ENCODE measurements around the gene CPED1. TPM values are rescaled to one million over a fixed set of nuclear protein-coding genes. Genes with fewer than 3 reads are reported as not detected.
A peak's percentile ranks its signal among the peaks of the same experiment; 100 is the strongest.
"Not testable (repeated sequence)": the region's sequence is repeated elsewhere in the genome, so short reads cannot be mapped to it uniquely, and the experiment has no call there.

CPED1 gene
- total and polyA plus RNA-seq, 9 donors = 6.6 to 26.6 (median 10.8) TPM

- H3K27me3 ChIP-seq (ENCODE audit: control insufficient read depth, insufficient read depth, low read length) = no peaks in the 10 kb centered on the region
- no peaks in the 10 kb centered on the region for H3K36me3 ChIP-seq (ENCODE audit: control insufficient read depth, insufficient read depth, low read length)
- H3K4me3 ChIP-seq (ENCODE audit: low read length) = no peak overlapping the region
- DNase-seq = peak; percentile 86
- H3K4me1 ChIP-seq (ENCODE audit: control insufficient read depth, insufficient read depth, low read length) = no peaks in the 10 kb centered on the region
- H3K9me3 ChIP-seq (replicated peaks; ENCODE audit: control insufficient read depth, low read depth, low read length) = no peaks in the 10 kb centered on the region
- no CpG with 5 or more reads among the region's 5 CpGs for WGBS (ENCODE audit: insufficient coverage)
- H3K27ac ChIP-seq (ENCODE audit: low read length) = peak overlapping the region; percentile 25
Measured at GRCh38 chr7:121105262-121105661, 116.8 kb downstream of the CPED1 start.

- H3K36me3 ChIP-seq (ENCODE audit: control insufficient read depth, insufficient read depth, low read length) = no peaks in the 10 kb centered on the region
- H3K4me1 ChIP-seq (ENCODE audit: control insufficient read depth, insufficient read depth, low read length) = no peaks in the 10 kb centered on the region
- no peak overlapping the region for H3K4me3 ChIP-seq (ENCODE audit: low read length)
- peak; percentile 85 for DNase-seq
- WGBS (ENCODE audit: insufficient coverage) = no CpG with 5 or more reads among the region's 1 CpG
- no peaks in the 10 kb centered on the region for H3K27me3 ChIP-seq (ENCODE audit: control insufficient read depth, insufficient read depth, low read length)
- no peak overlapping the region for H3K27ac ChIP-seq (ENCODE audit: low read length)
- H3K9me3 ChIP-seq (replicated peaks; ENCODE audit: control insufficient read depth, low read depth, low read length) = no peaks in the 10 kb centered on the region
Measured at GRCh38 chr7:121107923-121108498, 119.5 kb downstream of the CPED1 start.

GRCh38 chr7:121109145-121109544 is 120.6 kb downstream of the CPED1 start:
- H3K27ac ChIP-seq (ENCODE audit: low read length) = no peak overlapping the region

GRCh38 chr7:121113288-121113687 is 124.8 kb downstream of the CPED1 start:
- Histone ChIP-seq H3K9me3 (replicated peaks; ENCODE audit: control insufficient read depth, low read depth, low read length) (no peaks in the 10 kb centered on the region), H3K27me3 (ENCODE audit: control insufficient read depth, insufficient read depth, low read length) (no peaks in the 10 kb centered on the region), H3K27ac (ENCODE audit: low read length) (no peak overlapping the region), H3K4me3 (ENCODE audit: low read length) (no peak overlapping the region), H3K4me1 (ENCODE audit: control insufficient read depth, insufficient read depth, low read length) (no peaks in the 10 kb centered on the region), H3K36me3 (ENCODE audit: control insufficient read depth, insufficient read depth, low read length) (no peaks in the 10 kb centered on the region)
- DNase-seq = no peak

More at GRCh38 chr7:121109145-121109544, 120.6 kb downstream of the CPED1 start:
- Histone ChIP-seq H3K27me3 (ENCODE audit: control insufficient read depth, insufficient read depth, low read length) (no peaks in the 10 kb centered on the region), H3K4me1 (ENCODE audit: control insufficient read depth, insufficient read depth, low read length) (no peaks in the 10 kb centered on the region), H3K4me3 (ENCODE audit: low read length) (no peak overlapping the region), H3K36me3 (ENCODE audit: control insufficient read depth, insufficient read depth, low read length) (no peaks in the 10 kb centered on the region), H3K9me3 (replicated peaks; ENCODE audit: control insufficient read depth, low read depth, low read length) (no peaks in the 10 kb centered on the region)
- WGBS (ENCODE audit: insufficient coverage) = 94% methylated on average over 4 of the region's 6 CpGs
- DNase-seq = no peak

GRCh38 chr7:121116396-121116795 is 127.9 kb downstream of the CPED1 start:
- Histone ChIP-seq H3K36me3 (ENCODE audit: control insufficient read depth, insufficient read depth, low read length) (no peaks in the 10 kb centered on the region), H3K27me3 (ENCODE audit: control insufficient read depth, insufficient read depth, low read length) (no peaks in the 10 kb centered on the region), H3K4me1 (ENCODE audit: control insufficient read depth, insufficient read depth, low read length) (no peaks in the 10 kb centered on the region), H3K9me3 (replicated peaks; ENCODE audit: control insufficient read depth, low read depth, low read length) (no peaks in the 10 kb centered on the region), H3K4me3 (ENCODE audit: low read length) (no peak overlapping the region), H3K27ac (ENCODE audit: low read length) (no peak overlapping the region)
- WGBS (ENCODE audit: insufficient coverage) = no CpG with 5 or more reads among the region's 1 CpG
- no peak for DNase-seq

- WGBS (ENCODE audit: insufficient coverage) = 100% methylated on average over 3 of the region's 9 CpGs
Measured at GRCh38 chr7:121119047-121119446, 130.5 kb downstream of the CPED1 start.

GRCh38 chr7:121123032-121123431 is 134.5 kb downstream of the CPED1 start:
- Histone ChIP-seq H3K27me3 (ENCODE audit: control insufficient read depth, insufficient read depth, low read length) (no peaks in the 10 kb centered on the region), H3K27ac (ENCODE audit: low read length) (no peak overlapping the region), H3K36me3 (ENCODE audit: control insufficient read depth, insufficient read depth, low read length) (no peaks in the 10 kb centered on the region), H3K9me3 (replicated peaks; ENCODE audit: control insufficient read depth, low read depth, low read length) (no peaks in the 10 kb centered on the region), H3K4me1 (ENCODE audit: control insufficient read depth, insufficient read depth, low read length) (no peaks in the 10 kb centered on the region), H3K4me3 (ENCODE audit: low read length) (no peak overlapping the region)
- WGBS (ENCODE audit: insufficient coverage) = no CpG with 5 or more reads among the region's 2 CpGs
- DNase-seq = peak; percentile 80

More at GRCh38 chr7:121119047-121119446, 130.5 kb downstream of the CPED1 start:
- Histone ChIP-seq H3K4me1 (ENCODE audit: control insufficient read depth, insufficient read depth, low read length) (no peaks in the 10 kb centered on the region), H3K9me3 (replicated peaks; ENCODE audit: control insufficient read depth, low read depth, low read length) (no peaks in the 10 kb centered on the region), H3K36me3 (ENCODE audit: control insufficient read depth, insufficient read depth, low read length) (no peaks in the 10 kb centered on the region), H3K27me3 (ENCODE audit: control insufficient read depth, insufficient read depth, low read length) (no peaks in the 10 kb centered on the region), H3K4me3 (ENCODE audit: low read length) (no peak overlapping the region), H3K27ac (ENCODE audit: low read length) (no peak overlapping the region)
- no peak for DNase-seq

- not testable (repeated sequence) for H3K4me3 ChIP-seq (ENCODE audit: low read length); H3K36me3 ChIP-seq (ENCODE audit: control insufficient read depth, insufficient read depth, low read length)
Measured at GRCh38 chr7:121125454-121125853, 136.9 kb downstream of the CPED1 start.

GRCh38 chr7:121126201-121126600 is 137.7 kb downstream of the CPED1 start:
- no peak overlapping the region for H3K27ac ChIP-seq (ENCODE audit: low read length)
- no peaks in the 10 kb centered on the region for H3K27me3 ChIP-seq (ENCODE audit: control insufficient read depth, insufficient read depth, low read length)
- H3K9me3 ChIP-seq (replicated peaks; ENCODE audit: control insufficient read depth, low read depth, low read length) = no peaks in the 10 kb centered on the region
- H3K36me3 ChIP-seq (ENCODE audit: control insufficient read depth, insufficient read depth, low read length) = no peaks in the 10 kb centered on the region
- H3K4me3 ChIP-seq (ENCODE audit: low read length) = no peak overlapping the region
- no peaks in the 10 kb centered on the region for H3K4me1 ChIP-seq (ENCODE audit: control insufficient read depth, insufficient read depth, low read length)
- no CpG with 5 or more reads among the region's 1 CpG for WGBS (ENCODE audit: insufficient coverage)
- no peak for DNase-seq

More at GRCh38 chr7:121125454-121125853, 136.9 kb downstream of the CPED1 start:
- not testable (repeated sequence) for H3K27ac ChIP-seq (ENCODE audit: low read length); H3K27me3 ChIP-seq (ENCODE audit: control insufficient read depth, insufficient read depth, low read length); DNase-seq; H3K9me3 ChIP-seq (replicated peaks; ENCODE audit: control insufficient read depth, low read depth, low read length); H3K4me1 ChIP-seq (ENCODE audit: control insufficient read depth, insufficient read depth, low read length)
- no CpG with 5 or more reads among the region's 1 CpG for whole genome bisulfite sequencing (ENCODE audit: insufficient coverage)

GRCh38 chr7:121126801-121127534 is 138.5 kb downstream of the CPED1 start:
- WGBS (ENCODE audit: insufficient coverage) = no CpG with 5 or more reads among the region's 3 CpGs
- Histone ChIP-seq H3K27ac (ENCODE audit: low read length) (no peak overlapping the region), H3K4me3 (ENCODE audit: low read length) (no peak overlapping the region), H3K4me1 (ENCODE audit: control insufficient read depth, insufficient read depth, low read length) (no peaks in the 10 kb centered on the region), H3K27me3 (ENCODE audit: control insufficient read depth, insufficient read depth, low read length) (no peaks in the 10 kb centered on the region), H3K36me3 (ENCODE audit: control insufficient read depth, insufficient read depth, low read length) (no peaks in the 10 kb centered on the region), H3K9me3 (replicated peaks; ENCODE audit: control insufficient read depth, low read depth, low read length) (no peaks in the 10 kb centered on the region)
- DNase-seq = peak; percentile 35
